ENCODE results near the gene BRD7. TPM values are rescaled to one million over a fixed set of nuclear protein-coding genes. Genes with fewer than 3 reads are reported as not detected.
A peak's percentile ranks its signal among the peaks of the same experiment; 100 is the strongest.

BRD7 gene
- total RNA-seq, 1 experiment from 2014 or later = 76.6 TPM

- CTCF ChIA-PET = no interaction called here
- Histone ChIP-seq H3F3A (ENCODE audit: insufficient read depth, low read depth) (no peaks in the 10 kb centered on the region), H3K36me3 (ENCODE audit: low read depth) (no peaks in the 10 kb centered on the region), H3K4me3 (no peak overlapping the region), H3K9me3 (ENCODE audit: insufficient read depth, low read depth) (no peaks in the 10 kb centered on the region), H3K9me2 (ENCODE audit: insufficient read depth) (no peaks in the 10 kb centered on the region), H4K20me1 (ENCODE audit: insufficient read depth) (no peaks in the 10 kb centered on the region), H3K27me3 (ENCODE audit: insufficient read depth, low read depth) (no peaks in the 10 kb centered on the region), H3K4me1 (replicated peaks; ENCODE audit: insufficient read depth) (no peaks in the 10 kb centered on the region), H3K27ac (no peak overlapping the region), H3K4me2 (no peak overlapping the region), H3K79me2 (ENCODE audit: low read depth) (no peaks in the 10 kb centered on the region), H2AFZ (no peak overlapping the region)
- DNase-seq = no peak
- no peak for TF ChIP-seq EZH2 (IDR thresholded peaks at IDR 0.05; ENCODE audit: low read depth)
- TF ChIP-seq, protein P1, sequence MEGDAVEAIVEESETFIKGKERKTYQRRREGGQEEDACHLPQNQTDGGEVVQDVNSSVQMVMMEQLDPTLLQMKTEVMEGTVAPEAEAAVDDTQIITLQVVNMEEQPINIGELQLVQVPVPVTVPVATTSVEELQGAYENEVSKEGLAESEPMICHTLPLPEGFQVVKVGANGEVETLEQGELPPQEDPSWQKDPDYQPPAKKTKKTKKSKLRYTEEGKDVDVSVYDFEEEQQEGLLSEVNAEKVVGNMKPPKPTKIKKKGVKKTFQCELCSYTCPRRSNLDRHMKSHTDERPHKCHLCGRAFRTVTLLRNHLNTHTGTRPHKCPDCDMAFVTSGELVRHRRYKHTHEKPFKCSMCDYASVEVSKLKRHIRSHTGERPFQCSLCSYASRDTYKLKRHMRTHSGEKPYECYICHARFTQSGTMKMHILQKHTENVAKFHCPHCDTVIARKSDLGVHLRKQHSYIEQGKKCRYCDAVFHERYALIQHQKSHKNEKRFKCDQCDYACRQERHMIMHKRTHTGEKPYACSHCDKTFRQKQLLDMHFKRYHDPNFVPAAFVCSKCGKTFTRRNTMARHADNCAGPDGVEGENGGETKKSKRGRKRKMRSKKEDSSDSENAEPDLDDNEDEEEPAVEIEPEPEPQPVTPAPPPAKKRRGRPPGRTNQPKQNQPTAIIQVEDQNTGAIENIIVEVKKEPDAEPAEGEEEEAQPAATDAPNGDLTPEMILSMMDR (conservative IDR thresholded peaks at IDR 0.05) = no peak
- no TSS peak for BruUV-seq (replicated peaks)
- intact Hi-C loops (cut with micrococcal nuclease; ENCODE audit: unreplicated experiment) = no loop called here
- POLR2A ChIA-PET (ENCODE audit: unreplicated experiment) = no interaction called here
Measured at GRCh38 chr16:50302472-50303005, 66.2 kb downstream of the BRD7 start.

GRCh38 chr16:50301626-50302471, 66.9 kb downstream of the BRD7 start:
- no peaks in the 10 kb centered on the region for H3K27me3 ChIP-seq (ENCODE audit: insufficient read depth, low read depth)
- H3F3A ChIP-seq (ENCODE audit: insufficient read depth, low read depth) = no peaks in the 10 kb centered on the region
- CTCF ChIA-PET = interaction anchor here (0.8 kb wide), 1 partner anchor 364 kb away, joined by 3 read pairs; no protein-coding TSS in a partner anchor
- H3K4me2 ChIP-seq = no peak overlapping the region
- TF ChIP-seq EZH2 (IDR thresholded peaks at IDR 0.05; ENCODE audit: low read depth) = no peak
- TF ChIP-seq, protein P1 (conservative IDR thresholded peaks at IDR 0.05) = no peak
- H3K36me3 ChIP-seq (ENCODE audit: low read depth) = no peaks in the 10 kb centered on the region
- no peak overlapping the region for H2AFZ ChIP-seq
- no peaks in the 10 kb centered on the region for H3K9me3 ChIP-seq (ENCODE audit: insufficient read depth, low read depth)
- H3K27ac ChIP-seq = no peak overlapping the region
- no peak overlapping the region for H3K4me3 ChIP-seq
- POLR2A ChIA-PET (ENCODE audit: unreplicated experiment) = no interaction called here
- H3K79me2 ChIP-seq (ENCODE audit: low read depth) = no peaks in the 10 kb centered on the region
- no peaks in the 10 kb centered on the region for H3K9me2 ChIP-seq (ENCODE audit: insufficient read depth)
- intact Hi-C loops (cut with micrococcal nuclease; ENCODE audit: unreplicated experiment) = no loop called here
- H4K20me1 ChIP-seq (ENCODE audit: insufficient read depth) = no peaks in the 10 kb centered on the region
- no TSS peak for BruUV-seq (replicated peaks)
- no peaks in the 10 kb centered on the region for H3K4me1 ChIP-seq (replicated peaks; ENCODE audit: insufficient read depth)
- DNase-seq = peak; percentile 25 to 45

- ChIA-PET POLR2A (ENCODE audit: unreplicated experiment) (no interaction called here), CTCF (interaction anchor here (0.8 kb wide), 1 partner anchor 364 kb away, joined by 3 read pairs; no protein-coding TSS in a partner anchor)
- Histone ChIP-seq H3K4me3 (no peak overlapping the region), H4K20me1 (ENCODE audit: insufficient read depth) (0 out of 2 replicates have a peak, but pooled peaks cover 7% of the 10 kb centered on the region), H3K27me3 (ENCODE audit: insufficient read depth, low read depth) (no peaks in the 10 kb centered on the region), H3K4me2 (no peak overlapping the region), H3K27ac (no peak overlapping the region), H3K36me3 (ENCODE audit: low read depth) (no peaks in the 10 kb centered on the region), H2AFZ (no peak overlapping the region), H3K9me2 (ENCODE audit: insufficient read depth) (no peaks in the 10 kb centered on the region), H3K9me3 (ENCODE audit: insufficient read depth, low read depth) (no peaks in the 10 kb centered on the region), H3F3A (ENCODE audit: insufficient read depth, low read depth) (no peaks in the 10 kb centered on the region), H3K4me1 (replicated peaks; ENCODE audit: insufficient read depth) (no peaks in the 10 kb centered on the region), H3K79me2 (ENCODE audit: low read depth) (no peaks in the 10 kb centered on the region)
- DNase-seq = no peak
- BruUV-seq (replicated peaks) = no TSS peak
- TF ChIP-seq, protein P1 (conservative IDR thresholded peaks at IDR 0.05) = no peak
- TF ChIP-seq EZH2 (IDR thresholded peaks at IDR 0.05; ENCODE audit: low read depth) = no peak
- intact Hi-C loops (cut with micrococcal nuclease; ENCODE audit: unreplicated experiment) = no loop called here
Measured at GRCh38 chr16:50300942-50301625, 67.7 kb downstream of the BRD7 start.

All from PC-9 (cell line).